HT1080 (cell line): ENCODE results near the gene ADAMTS13. TPM values are rescaled to one million over a fixed set of nuclear protein-coding genes. Genes with fewer than 3 reads are reported as not detected.

Experiments
- DNase-seq: peaks from one replicate; pipeline ENCODE4 v3.0.0-alpha.2; 2015; ENCODE audit warnings: low read depth
- total RNA-seq: library from RNA; depleted of rRNA; stranded (reverse); fragments of >200 nt; shearing (Covaris generic); gene quantifications from 2 replicates; pipeline ENCODE4 v1.2.3, GENCODE V29; 2014

Gene ADAMTS13
- total RNA-seq, 1 experiment from 2014 or later, result 0.19 TPM

- DNase-seq, result no peak
Observed at GRCh38 chr9:133488686-133489252, 66.6 kb downstream of the ADAMTS13 start.

GRCh38 chr9:133489253-133490190 is 67.4 kb downstream of the ADAMTS13 start:
- no peak for DNase-seq

- DNase-seq, result no peak
Observed at GRCh38 chr9:133490201-133490681, 68.1 kb downstream of the ADAMTS13 start.

GRCh38 chr9:133490865-133491655 is 68.9 kb downstream of the ADAMTS13 start:
- DNase-seq, result no peak

GRCh38 chr9:133491656-133491925 is 69.4 kb downstream of the ADAMTS13 start:
- no peak for DNase-seq

GRCh38 chr9:133492061-133493021 is 70.2 kb downstream of the ADAMTS13 start:
- DNase-seq, result no peak

- DNase-seq, result no peak
Observed at GRCh38 chr9:133493428-133493827, 71.3 kb downstream of the ADAMTS13 start.

- DNase-seq, result no peak
Observed at GRCh38 chr9:133493845-133494540, 71.8 kb downstream of the ADAMTS13 start.

GRCh38 chr9:133494636-133495326 is 72.6 kb downstream of the ADAMTS13 start:
- no peak for DNase-seq

- no peak for DNase-seq
Observed at GRCh38 chr9:133495327-133496293, 73.4 kb downstream of the ADAMTS13 start.

- no peak for DNase-seq
Observed at GRCh38 chr9:133496861-133497842, 75.0 kb downstream of the ADAMTS13 start.

GRCh38 chr9:133499132-133499891 is 77.1 kb downstream of the ADAMTS13 start:
- DNase-seq, result no peak

GRCh38 chr9:133499892-133500270 is 77.7 kb downstream of the ADAMTS13 start:
- no peak for DNase-seq

- DNase-seq, result no peak
Observed at GRCh38 chr9:133502112-133502511, 79.9 kb downstream of the ADAMTS13 start.

GRCh38 chr9:133505186-133505830 is 83.1 kb downstream of the ADAMTS13 start:
- DNase-seq, result no peak
